SHP77 treated with DMSO at 0.1 percent for 48 hours (cell line): ENCODE data around the gene SPTBN5.
A peak's percentile ranks its signal among the peaks of the same experiment; 100 is the strongest.

Source experiments
- DNase-seq: peaks from one replicate; lab custom pipeline; 2025; lab: John Stamatoyannopoulos, UW

Gene SPTBN5

DNA sequence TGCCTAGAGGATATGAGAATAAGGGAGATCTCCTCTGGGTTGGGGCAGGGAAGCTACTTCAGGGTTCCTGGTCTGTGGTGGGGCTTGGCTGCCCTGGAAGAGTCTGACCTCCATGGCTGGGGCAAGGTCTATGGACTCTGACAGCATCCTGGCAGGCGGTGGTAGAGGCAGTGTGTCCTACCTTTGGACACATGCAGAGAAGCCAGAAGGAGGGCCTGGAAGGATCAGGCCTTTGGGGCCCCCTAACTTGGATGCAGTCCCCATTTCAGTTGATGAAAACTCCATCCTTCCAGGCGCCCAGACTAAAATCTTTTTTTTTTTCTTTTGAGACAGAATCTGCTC, 10.4 kb downstream of the SPTBN5 start:
- no peak for DNase-seq

DNA sequence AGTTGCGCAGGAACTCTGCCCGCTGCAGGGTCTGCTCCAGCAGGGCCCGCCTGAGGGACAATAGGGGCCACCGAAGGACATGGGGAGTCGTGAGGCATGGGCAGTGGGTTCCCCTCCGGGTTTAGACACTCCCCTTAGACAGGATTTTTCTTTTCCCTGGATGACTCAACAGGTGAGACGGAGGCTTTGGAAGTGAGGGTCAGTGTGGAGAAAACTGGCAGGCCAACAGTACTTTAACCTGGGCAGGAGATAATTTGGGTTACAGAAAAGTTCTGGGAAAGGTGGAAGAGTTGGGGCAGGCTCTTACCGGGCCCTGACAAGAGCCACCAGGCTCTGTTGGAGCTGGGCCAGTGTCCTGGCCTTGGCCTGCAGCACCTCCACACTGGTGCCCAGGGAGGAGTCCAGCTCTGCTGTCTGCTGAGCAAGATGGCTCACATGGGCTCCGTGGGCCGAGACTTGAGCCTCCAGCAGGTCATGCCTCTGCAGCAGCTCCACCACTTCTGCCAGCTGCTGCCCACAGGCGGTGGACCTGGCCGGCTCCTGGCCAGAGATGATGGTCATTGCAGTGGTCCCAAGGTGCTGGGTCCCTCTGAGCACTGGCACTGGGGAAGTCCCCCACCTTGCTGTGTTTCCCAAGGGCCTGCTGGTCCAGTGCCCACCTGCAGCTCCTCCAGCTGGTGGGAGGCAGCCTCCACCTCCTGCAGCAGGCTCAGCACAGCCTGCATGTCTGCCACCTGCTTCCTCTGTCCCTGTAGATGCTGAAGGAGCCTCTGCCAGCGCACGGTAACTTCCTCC, 11.0 kb downstream of the SPTBN5 start:
- peak; percentile 40 for DNase-seq

DNA sequence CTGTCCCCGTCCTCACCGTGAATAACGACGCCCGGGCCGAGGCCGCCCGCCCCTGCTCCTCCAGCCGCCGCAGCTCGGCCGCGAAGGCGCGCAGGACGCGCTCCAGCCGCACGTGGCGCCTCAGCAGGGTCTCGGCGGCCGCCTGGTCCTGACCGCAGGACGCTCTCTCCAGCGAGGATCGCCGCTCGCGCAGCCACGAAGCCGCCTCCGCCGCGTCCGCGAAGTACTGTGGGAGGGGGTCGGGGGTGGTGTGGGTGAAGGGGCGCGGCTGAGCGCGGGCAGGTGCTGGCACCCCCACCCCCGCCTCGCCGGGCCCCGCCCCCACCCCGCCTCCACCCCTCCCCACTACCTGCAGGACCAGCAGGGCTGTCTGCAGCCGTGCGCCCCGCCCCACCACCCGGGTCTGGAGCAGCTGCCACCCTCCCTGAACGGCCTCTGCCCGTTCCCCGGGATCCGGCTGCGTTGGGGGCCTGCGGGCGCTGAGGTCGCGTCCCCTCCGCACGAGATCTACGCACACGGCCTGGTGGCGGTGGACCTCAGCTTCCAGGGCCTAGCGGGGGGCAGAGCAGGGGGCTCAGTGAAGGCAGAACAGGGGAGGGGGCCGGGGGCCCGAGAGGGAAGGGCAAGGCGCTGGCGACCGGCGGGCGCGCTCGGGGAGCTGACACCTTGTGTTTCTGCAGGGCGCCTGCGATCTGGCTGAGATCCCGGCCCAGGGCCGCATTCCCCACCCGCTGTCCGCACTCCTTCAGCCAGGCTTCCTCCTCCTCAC, 11.7 kb downstream of the SPTBN5 start:
- DNase-seq, result no peak

DNA sequence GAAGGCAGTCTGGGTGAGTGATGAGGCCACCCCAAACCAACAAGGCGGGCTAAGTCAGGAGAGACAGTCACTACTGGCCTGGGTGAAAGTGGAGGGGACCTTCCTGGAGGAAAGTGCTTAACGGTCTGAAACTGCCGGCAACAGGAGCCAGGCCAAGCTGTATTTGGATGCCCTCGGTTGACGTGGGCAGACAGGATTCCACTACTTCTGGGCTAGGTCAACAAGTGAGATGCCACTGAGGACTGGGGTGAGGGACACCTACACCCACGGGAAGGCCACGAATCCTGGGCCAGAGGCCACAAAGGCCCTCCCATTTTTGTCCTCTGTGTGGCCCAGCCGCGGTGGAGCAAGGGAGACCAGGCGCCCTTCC, 12.3 kb downstream of the SPTBN5 start:
- no peak for DNase-seq

DNA sequence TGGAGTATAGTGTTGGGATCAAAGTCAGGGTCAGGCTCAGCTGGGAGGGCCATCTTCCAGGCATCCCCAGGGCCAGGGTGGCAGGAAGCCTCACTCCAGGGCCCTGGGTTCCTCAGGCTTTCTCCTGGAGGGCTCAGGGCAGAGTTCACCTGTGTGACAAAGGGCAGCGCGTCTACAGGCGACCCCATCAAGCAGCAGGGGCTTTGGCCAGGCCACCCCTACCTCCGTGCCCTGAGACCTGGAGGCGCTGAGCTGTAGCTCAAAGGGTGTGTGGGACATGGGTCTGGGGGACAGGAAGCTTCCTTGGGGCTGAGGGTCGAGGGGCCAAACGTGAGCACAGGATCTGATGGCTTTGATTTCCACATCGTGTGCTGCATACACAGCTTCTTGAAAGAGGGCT, 12.8 kb downstream of the SPTBN5 start:
- DNase-seq, result no peak

DNA sequence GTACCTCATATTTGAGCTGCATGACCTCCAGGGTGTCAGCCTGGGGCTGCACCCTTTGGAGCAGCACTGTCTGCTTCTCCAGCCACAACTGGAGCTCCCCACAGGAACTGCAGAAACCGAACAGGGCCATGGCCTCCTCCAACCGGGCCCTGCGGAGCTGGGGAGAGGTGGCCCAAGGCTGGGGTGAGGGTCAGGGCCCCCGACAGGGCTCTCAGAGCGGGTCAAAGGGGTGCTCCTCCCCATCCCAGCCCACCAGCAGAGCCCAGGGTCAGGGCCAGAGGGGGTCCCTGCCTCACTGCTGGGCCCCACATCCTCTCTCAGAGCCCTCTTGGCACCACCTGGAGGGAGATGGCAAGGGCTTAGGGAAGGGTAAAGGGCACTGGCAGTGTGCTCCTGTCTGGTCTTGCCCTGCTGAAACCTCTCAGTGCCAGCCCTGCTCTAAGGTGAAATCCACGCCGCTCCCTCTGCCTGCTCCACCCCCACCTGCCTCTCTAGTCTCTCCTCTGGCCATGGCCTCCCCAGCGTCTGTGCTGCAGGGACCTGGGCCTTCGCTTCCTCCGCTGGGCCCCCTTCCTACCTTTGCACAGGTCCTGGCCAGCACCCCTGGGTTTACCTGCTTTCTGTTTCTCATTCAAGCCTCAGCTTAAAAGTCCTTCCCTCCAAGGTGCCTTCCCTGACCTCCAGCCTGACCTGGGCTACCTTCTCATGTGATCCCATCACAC, 13.5 kb downstream of the SPTBN5 start:
- no peak for DNase-seq

DNA sequence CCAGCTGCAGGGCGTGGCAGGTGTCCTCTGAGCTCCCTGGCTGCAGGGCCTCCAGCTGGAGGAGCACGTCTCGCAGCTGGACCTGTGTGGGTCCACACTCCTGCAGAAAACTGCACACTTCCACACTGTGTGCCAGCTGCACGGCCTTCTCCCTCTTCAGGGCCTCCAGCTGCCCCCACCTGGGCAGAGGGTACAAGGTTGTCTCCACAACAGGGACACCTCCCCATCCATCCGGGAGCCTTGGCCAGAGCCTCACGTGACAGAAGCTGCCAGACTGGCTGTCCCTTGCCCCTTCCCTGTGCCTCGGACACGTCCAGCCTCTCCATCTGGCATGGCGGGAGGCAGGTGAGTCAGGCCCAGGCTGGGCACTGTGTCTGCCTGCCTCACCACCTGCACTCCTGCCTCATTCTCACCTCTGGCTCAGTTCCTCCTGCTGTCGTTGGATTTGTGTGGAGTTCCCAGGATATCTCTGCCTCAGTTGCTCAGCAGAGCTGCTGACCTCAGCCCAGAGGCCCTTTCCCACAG, 14.5 kb downstream of the SPTBN5 start:
- DNase-seq, result no peak

DNA sequence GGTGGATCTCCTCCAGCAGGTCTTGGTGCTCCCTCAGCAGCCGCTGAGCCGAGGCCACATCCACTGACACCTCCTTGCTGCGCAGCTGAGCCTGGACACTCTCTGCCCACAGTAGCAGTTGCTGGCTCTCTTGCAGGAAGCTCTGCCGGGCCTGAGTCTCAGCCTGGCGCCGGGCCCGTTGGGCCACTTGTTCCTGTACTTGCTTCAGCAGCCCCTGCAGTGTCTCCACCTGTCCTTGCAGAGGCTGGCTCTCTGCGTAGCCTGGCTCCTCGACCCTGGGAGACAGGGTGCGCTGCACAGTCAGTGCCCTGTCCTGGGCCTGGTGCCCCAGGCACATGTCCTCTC, 15.5 kb downstream of the SPTBN5 start:
- no peak for DNase-seq

DNA sequence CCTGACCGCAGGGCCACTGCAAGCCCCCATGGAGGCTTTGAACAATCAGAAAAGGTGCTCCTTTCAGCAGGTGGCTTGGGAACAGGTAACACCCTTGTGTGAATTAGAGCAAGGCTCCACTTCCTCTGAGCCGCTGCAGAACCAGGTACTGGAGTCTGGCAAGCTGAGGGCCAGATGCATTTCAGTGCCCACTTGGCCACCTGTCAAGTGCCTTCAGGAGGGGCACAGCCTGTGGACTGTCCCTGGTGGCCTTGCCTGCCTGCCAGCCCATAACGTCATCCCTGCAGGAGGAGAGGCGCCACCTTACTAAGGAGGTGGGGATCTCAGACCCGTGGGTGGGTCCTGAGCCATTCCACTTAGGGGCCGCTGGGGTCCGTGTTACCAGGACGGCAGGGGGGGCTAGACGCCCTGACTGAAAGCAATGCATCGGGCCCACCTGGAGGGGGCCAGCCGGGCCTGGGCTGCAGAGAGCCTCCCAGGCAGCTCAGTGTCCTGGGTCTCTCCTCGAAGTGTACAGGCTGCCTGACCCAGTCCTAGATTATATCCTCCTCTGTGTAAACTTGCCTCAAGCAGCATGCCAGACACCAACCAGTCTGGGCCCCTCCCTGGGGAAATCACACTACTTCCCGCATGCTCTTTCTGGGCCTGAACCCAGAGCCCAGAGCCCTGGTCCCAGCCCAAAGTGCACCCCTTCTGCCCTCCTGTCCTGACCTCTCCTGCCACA, 16.1 kb downstream of the SPTBN5 start:
- DNase-seq, result no peak

DNA sequence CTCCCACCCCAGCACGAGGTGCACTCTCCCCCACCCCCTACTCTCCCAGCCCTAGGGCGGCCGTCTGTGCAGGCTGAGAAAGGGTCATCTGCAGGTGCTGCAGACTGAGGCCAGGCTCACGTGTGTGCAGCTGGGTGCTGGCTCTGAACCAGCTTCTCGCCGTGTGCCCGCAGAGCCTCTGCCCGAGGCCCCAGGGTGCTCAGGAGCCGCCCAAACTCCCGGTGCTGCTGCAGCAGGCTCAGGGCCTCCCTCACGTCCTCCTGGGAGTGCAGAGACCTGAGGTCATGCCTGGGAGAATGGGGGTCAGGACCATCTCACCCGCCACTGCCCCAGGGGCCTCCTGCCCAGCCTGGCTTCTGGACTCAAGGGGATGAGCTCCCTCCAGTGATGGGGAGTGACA, 17.2 kb downstream of the SPTBN5 start:
- DNase-seq, result no peak

DNA sequence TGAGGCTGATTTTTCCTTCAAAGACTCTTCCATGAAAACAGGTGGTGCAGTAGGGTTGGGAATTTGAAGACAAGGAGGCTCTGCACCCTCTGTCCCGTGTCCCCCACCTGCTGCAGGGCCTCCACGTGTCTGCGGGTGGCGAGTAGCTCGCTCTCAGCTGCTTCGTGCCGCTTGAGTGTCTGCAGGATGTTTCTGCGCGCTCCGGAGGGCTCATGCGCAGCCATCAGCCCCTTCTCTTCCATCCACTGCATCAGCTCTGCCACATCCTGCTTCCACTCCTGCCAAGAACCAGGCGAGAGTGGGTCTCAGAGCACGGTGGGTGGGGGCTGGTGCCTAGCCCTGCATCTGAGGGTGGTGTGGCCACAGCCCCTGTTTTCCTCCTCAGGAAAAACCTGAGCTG, 17.8 kb downstream of the SPTBN5 start:
- no peak for DNase-seq

DNA sequence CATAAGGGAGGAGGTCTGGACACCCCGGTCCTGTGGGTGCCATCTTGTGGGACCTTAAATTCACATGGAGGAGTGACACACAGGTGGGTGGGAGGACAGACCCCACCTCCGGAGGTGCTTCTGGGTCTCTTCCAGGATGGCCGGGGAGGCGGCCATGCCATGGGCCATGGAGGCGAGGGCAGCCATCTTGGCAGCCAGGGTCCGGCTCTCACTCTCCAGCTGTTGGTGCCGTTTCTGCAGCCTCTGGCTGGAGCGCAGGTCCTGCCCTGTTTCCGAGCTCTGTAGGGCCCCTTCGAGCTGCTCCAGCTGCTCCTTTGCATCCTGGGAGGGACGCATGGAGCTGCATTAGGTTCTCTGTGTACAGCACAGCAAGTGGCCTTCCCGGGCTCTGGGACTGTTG, 19.1 kb downstream of the SPTBN5 start:
- no peak for DNase-seq

DNA sequence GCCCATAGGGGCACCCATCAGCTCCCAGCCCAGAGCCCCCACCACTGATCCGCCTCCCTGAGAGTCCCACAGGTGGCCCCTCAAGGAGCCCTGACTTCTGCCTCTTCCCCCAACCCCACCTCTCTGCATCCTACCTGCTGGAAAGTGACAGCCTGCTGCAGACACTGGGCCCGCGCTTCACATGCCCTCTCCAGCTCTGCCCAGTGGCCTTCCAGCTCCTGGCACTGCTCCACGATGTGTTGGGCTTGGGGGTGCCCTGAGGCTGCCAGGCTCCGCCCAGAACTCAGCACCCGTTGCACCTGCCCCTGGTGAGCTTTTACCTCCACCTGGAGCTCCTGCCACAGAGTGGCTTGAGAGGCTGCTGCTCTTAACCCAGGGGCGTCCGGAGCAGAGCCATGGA, 20.1 kb downstream of the SPTBN5 start:
- DNase-seq, result no peak

DNA sequence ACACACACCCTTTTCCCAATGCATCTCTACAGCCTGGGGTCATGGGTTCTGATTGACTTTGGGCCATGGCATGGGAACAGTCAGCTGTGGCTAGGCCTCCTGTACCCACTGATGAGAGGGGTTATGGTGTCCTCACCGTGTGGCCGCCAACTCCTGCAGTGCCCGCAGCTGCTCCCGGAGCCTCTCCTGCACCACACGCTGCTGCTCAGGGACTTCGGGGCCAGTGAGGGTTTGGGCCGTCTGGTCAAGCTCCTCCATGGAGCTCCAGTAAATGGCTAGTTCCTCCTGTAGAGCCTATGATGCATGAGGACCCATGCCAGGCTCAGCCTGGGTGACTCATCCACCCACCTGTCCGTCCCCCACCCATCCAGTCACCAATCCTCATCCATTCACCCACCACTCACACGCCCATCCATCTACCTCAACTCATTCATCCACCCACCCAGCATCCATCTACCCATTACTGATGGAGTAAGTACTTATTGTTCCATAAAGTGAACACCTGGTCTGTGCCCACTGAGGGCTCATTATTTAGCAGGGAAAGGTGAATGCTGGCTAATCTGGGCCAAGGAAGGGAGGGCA, 21.6 kb downstream of the SPTBN5 start:
- no peak for DNase-seq

DNA sequence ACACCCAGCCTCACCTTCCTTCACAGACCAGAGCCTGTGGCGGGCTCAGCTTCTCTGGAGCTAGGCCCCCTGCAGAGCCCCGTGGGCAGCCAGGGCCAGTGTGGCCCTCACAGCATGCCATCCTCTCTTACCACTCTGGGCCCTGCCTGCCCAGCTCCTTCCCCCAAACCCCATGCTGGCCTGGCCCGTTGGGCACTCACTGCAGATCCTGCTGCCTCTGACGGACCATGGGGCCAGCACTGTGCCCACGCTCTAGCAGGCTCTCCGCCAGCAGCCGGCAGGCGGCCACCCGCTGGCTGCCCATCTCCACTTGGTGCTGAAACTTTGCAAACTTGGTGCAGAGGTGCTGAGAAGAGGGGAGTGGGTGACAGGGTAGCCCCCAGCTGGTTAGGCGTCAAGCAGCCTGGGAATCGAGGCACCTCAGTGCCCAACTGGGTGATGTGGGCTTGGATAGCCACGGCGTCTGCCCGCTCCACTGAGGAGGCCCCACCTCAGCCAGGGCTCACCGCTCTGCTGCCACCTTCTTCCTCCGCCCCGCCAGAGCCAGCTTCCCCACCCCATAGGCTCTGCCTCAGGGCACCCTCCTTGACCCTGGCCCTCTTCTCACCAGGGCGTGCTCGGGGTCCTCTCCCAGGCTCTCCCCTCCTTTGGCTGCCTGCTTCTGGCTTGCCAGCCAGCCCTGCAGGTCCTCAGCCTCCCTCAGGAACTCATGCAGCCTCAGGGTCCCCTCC, 22.5 kb downstream of the SPTBN5 start:
- DNase-seq, result no peak

DNA sequence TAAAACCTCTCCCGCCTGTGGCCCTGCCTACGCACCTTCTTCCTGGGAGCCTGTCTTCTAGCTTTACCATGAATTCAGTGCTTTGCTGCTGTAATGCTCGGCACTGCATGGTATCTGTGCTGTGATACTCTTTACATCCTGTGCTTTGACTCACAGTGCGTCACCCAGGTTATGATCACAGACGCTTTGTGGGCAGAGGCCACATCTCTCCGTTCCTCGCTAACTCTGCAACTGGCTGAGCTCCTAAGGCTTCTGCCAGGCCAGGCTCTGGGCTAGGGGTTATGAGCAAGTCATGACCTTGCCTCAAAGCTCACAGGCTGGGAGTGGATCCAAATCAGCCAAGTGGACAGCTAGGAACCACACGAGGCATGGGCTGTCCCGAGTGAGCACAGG, 23.2 kb downstream of the SPTBN5 start:
- no peak for DNase-seq

DNA sequence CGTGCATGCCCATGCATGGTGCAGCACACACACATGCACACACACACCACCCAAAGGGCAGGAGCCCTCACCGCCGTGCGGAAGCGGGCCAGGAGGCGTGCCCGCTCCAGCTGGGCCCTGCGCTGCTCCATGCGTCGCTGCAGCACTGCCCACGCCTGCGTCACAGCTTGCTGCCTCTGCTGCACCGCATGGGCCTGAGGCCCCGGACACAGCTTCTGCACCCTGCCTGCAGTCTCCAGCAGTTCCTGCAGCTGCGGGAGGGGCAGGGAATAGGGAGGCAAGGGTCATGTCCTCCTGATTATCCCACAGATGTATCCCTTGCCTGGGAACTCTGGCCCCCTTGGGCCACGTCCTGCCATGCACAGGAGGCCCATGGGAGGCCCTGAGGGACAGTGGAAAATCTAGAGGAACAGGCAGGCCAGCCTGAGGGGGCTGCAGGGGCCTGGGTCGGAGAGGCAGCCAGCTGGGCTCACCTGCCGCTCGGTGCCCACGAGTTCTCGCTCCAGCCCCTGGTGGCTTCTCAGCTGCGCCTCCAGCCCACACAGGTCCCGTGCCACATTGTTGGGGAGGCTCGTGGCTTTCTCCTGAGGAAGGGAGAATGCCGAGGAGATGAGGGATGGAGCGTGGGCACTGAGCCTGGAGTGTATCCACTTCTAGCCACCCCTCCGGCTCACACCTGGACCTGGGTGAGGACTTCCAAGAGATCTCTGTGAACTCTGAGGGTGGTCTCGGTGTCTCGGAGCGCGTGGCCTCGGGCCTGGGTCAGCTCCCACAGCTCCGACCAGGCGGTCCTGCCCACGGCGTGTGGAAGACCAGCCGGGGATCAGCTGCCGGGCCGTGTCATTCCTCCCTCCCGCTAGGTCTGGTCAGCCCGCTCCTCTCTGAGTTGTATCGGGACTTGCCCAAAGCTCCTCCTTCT, 23.8 kb downstream of the SPTBN5 start:
- DNase-seq, result no peak

DNA sequence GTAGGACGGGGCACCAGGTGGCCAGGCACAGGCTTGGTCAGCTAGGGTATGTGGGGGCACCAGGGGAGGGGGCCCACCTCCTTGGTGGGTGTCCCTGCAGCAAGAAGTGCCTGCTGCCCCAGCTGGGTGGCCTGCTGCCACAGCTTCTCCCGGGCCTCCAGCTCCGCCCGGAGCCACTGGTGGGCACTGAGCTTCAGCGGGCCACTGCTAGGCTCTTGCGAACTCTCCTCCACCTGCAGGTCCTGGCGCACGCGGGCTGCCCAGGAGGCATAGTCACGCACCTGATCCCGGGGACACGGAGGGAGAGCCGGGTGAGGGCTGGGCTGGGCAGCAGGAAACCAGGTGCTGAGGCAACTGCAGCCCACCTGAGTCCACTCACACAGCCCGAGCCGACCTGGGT, 25.5 kb downstream of the SPTBN5 start:
- DNase-seq, result no peak

DNA sequence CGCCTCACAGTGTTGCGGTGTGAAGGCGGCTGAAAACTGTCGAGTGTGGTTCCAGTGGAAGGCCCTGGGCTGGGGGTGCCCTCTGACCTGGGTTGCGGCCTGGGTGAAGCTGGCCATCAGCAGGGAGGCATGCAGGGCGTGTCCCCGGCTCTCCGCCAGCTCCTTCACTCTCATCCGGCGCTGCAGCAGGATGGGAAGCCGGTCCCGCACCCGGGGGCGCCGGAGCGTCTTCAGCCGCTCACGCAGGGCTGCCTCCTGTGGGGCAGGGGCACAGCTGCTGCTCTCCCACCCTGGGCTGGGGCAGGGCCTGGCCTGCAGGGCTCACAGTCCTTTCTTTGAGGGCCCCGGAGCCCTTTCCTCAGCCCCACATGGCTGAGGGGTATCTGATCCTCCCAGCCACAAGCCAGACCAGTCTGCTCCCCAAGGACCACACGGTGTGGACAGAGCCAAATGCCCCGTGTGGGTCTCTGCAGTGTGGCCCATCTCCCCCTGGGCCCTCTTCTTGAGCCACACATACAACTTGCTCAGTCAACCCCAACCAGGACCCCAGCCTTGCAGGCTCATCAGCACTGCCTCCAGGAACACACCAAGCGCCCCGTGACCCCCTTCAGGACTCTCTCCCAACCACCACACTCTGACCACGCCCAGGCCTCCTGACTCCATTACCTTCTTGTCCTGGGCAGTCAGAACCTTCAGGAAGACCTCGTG, 26.8 kb downstream of the SPTBN5 start:
- DNase-seq, result no peak
